Nephron (organoid): ENCODE measurements around the gene CRYL1.

Experiments
- H3K27ac Mint-ChIP-seq, 3 experiments: 2 replicates each; pipeline ENCODE4 v1.8.0; 2020; ENCODE audit warnings: mixed read lengths in 3 of 3, mild to moderate bottlenecking in 2 of 3, moderate library complexity in 1 of 3
- H3K27me3 Mint-ChIP-seq: 2 replicates; pipeline ENCODE4 v1.8.0; 2021; ENCODE audit warnings: low read depth, mild to moderate bottlenecking, moderate library complexity, mixed read lengths
- H3K36me3 Mint-ChIP-seq: 2 replicates; pipeline ENCODE4 v1.8.0; 2020; ENCODE audit warnings: low read depth, mixed read lengths
- H3K4me1 Mint-ChIP-seq: 2 replicates; pipeline ENCODE4 v1.8.0; 2020; ENCODE audit warnings: mixed read lengths
- H3K4me3 Mint-ChIP-seq, 3 experiments: 2 replicates each; pipeline ENCODE4 v1.8.0; 2020; ENCODE audit warnings: mild to moderate bottlenecking in 3 of 3, mixed read lengths in 3 of 3, moderate library complexity in 2 of 3
- H3K9me3 Mint-ChIP-seq: 2 replicates; pipeline ENCODE4 v1.8.0; 2020; ENCODE audit warnings: mixed read lengths
- CTCF ChIP-seq, 3 experiments: fragments of 200-600 bp; sonication (generic); IDR thresholded peaks; one replicate each; pipeline ENCODE4 v1.5.0; 2021; ENCODE audit warnings: antibody characterized with exemption in 3 of 3; ENCODE audit not compliant: unreplicated experiment in 3 of 3

The CRYL1 gene

GRCh38 chr13:20407759-20408158 lies 117.9 kb downstream of the CRYL1 start:
- H3K27me3 Mint-ChIP-seq, result no peaks in the 10 kb centered on the region
- H3K27ac Mint-ChIP-seq, result peak overlapping the region; percentile 7 to 17 (median 12)
- peaks cover 2% of the 10 kb centered on the region for H3K9me3 Mint-ChIP-seq
- H3K4me3 Mint-ChIP-seq, result no peak overlapping the region
- no peak for TF ChIP-seq CTCF (IDR thresholded peaks at IDR 0.05; ENCODE audit: unreplicated experiment in 3 of 3)
- H3K36me3 Mint-ChIP-seq, result peaks cover 11% of the 10 kb centered on the region
- H3K4me1 Mint-ChIP-seq, result peaks cover 34% of the 10 kb centered on the region

- Mint-ChIP-seq H3K36me3 (peaks cover 7% of the 10 kb centered on the region), H3K27ac (peak overlapping the region in 1 of 3 experiments; percentile 34), H3K9me3 (peaks cover 2% of the 10 kb centered on the region), H3K4me1 (peaks cover 28% of the 10 kb centered on the region), H3K27me3 (no peaks in the 10 kb centered on the region), H3K4me3 (no peak overlapping the region)
- no peak for TF ChIP-seq CTCF (IDR thresholded peaks at IDR 0.05; ENCODE audit: unreplicated experiment in 3 of 3)
These were observed 120.0 kb downstream of the CRYL1 start for GRCh38 chr13:20405691-20406090.

GRCh38 chr13:20404488-20405222 lies 121.0 kb downstream of the CRYL1 start:
- no peak for TF ChIP-seq CTCF (IDR thresholded peaks at IDR 0.05; ENCODE audit: unreplicated experiment in 3 of 3)
- Mint-ChIP-seq H3K4me1 (peaks cover 28% of the 10 kb centered on the region), H3K36me3 (peaks cover 7% of the 10 kb centered on the region), H3K4me3 (no peak overlapping the region), H3K9me3 (peaks cover 2% of the 10 kb centered on the region), H3K27ac (peak overlapping the region in 2 of 3 experiments; percentile 26 to 35), H3K27me3 (no peaks in the 10 kb centered on the region)

- Mint-ChIP-seq H3K4me3 (peak overlapping the region in 1 of 3 experiments; percentile 40), H3K27ac (peak overlapping the region in 2 of 3 experiments; percentile 11 to 26), H3K9me3 (peaks cover 2% of the 10 kb centered on the region), H3K27me3 (no peaks in the 10 kb centered on the region), H3K36me3 (peaks cover 7% of the 10 kb centered on the region), H3K4me1 (peaks cover 28% of the 10 kb centered on the region)
- TF ChIP-seq CTCF (IDR thresholded peaks at IDR 0.05; ENCODE audit: unreplicated experiment in 3 of 3), result no peak
These were observed 121.8 kb downstream of the CRYL1 start for GRCh38 chr13:20403826-20404225.

- Mint-ChIP-seq H3K27me3 (no peaks in the 10 kb centered on the region), H3K27ac (no peak overlapping the region), H3K4me1 (peaks cover 28% of the 10 kb centered on the region), H3K9me3 (peaks cover 2% of the 10 kb centered on the region), H3K4me3 (no peak overlapping the region), H3K36me3 (peaks cover 6% of the 10 kb centered on the region)
- no peak for TF ChIP-seq CTCF (IDR thresholded peaks at IDR 0.05; ENCODE audit: unreplicated experiment in 3 of 3)
These were observed 122.8 kb downstream of the CRYL1 start for GRCh38 chr13:20402881-20403280.
